Panc1 (cell line): ENCODE results near the gene GRAMD4. TPM values are rescaled to one million over a fixed set of nuclear protein-coding genes. Genes with fewer than 3 reads are reported as not detected.
A peak's percentile ranks its signal among the peaks of the same experiment; 100 is the strongest.

Experiments used
- ATAC-seq: fragments of 200-7000 bp; cut with Tn5 transposase; 2 replicates; pipeline ENCODE4 v1.9.1; 2020; ENCODE audit warnings: mild to moderate bottlenecking, moderate library complexity
- Bru-seq: library from RNA; stranded (reverse); fragments of 400-500 nt; gene quantifications from one replicate; lab custom pipeline; 2021; lab: Mats Ljungman, UMichigan
- BruChase-seq, 2 experiments: library from RNA; stranded (reverse); fragments of 400-500 nt; gene quantifications; one replicate each; lab custom pipeline; 2021; lab: Mats Ljungman, UMichigan
- BruUV-seq: library from RNA; stranded (reverse); fragments of 400-500 nt; replicated peaks from 2 replicates; lab custom pipeline; 2021; lab: Mats Ljungman, UMichigan
- CTCF ChIA-PET: fragments of 300-600 bp; sonication (Branson Sonifier 250); formaldehyde crosslinking; loops from one replicate; lab custom pipeline; 2022; ENCODE audit warnings: antibody characterized with exemption; lab: Charles Lee
- POLR2A ChIA-PET: fragments of 300-600 bp; sonication (Branson Sonifier 250); formaldehyde crosslinking; loops from one replicate; lab custom pipeline; 2022; ENCODE audit warnings: antibody characterized with exemption; lab: Charles Lee
- DNase-seq: peaks from one replicate; pipeline ENCODE4 v3.0.0-alpha.2; 2010; ENCODE audit warnings: low read depth, low spot score
- H3K27ac ChIP-seq: 2 replicates; pipeline ENCODE4 v1.5.1; 2011; ENCODE audit warnings: mild to moderate bottlenecking, low read length, inconsistent platforms
- H3K27me3 ChIP-seq: fragments of 200-500 bp; sonication (Bioruptor generic); 2 replicates; pipeline ENCODE4 v1.6.0; 2014; ENCODE audit warnings: low read length, inconsistent platforms; ENCODE audit not compliant: control insufficient read depth, insufficient read depth
- H3K36me3 ChIP-seq: fragments of 200-500 bp; sonication (Bioruptor generic); 2 replicates; pipeline ENCODE4 v1.5.1; 2014; ENCODE audit warnings: inconsistent platforms, mild to moderate bottlenecking, low read length, moderate library complexity; ENCODE audit not compliant: control insufficient read depth, insufficient read depth
- H3K4me1 ChIP-seq: 2 replicates; pipeline ENCODE4 v1.5.1; 2011; ENCODE audit warnings: inconsistent platforms, mild to moderate bottlenecking, low read length, moderate library complexity; ENCODE audit not compliant: control insufficient read depth, insufficient read depth
- H3K4me3 ChIP-seq, 2 experiments: 2 replicates each; pipeline ENCODE4 v1.5.1; 2011 to 2012; ENCODE audit warnings: low read depth in 2 of 2, low read length in 2 of 2, mild to moderate bottlenecking in 2 of 2, inconsistent platforms in 1 of 2, moderate library complexity in 1 of 2
- H3K9me3 ChIP-seq: fragments of 200-500 bp; sonication (Bioruptor generic); 2 replicates; pipeline ENCODE4 v1.5.1; 2014; ENCODE audit warnings: low read depth, mild to moderate bottlenecking, inconsistent platforms, low read length, moderate library complexity; ENCODE audit not compliant: control insufficient read depth, insufficient read depth
- CTCF ChIP-seq: fragments of 450-650 bp; IDR thresholded peaks from 2 replicates; pipeline ENCODE4 v1.5.1; 2017; ENCODE audit warnings: mild to moderate bottlenecking
- POLR2AphosphoS5 ChIP-seq: IDR thresholded peaks from 2 replicates; pipeline ENCODE4 v1.6.1; 2012; ENCODE audit warnings: mild to moderate bottlenecking, low read depth, low read length, moderate library complexity
- REST ChIP-seq, 2 experiments: IDR thresholded peaks; 2 replicates each; pipeline ENCODE4 v1.6.1; 2011 to 2012; ENCODE audit warnings: low read depth in 2 of 2, control low read depth in 1 of 2, low read length in 1 of 2, mild to moderate bottlenecking in 1 of 2, moderate library complexity in 1 of 2; ENCODE audit not compliant: insufficient read depth in 1 of 2
- SIN3A ChIP-seq: IDR thresholded peaks from 2 replicates; pipeline ENCODE4 v1.6.1; 2012; ENCODE audit warnings: low read depth, mild to moderate bottlenecking, low read length, moderate library complexity, borderline replicate concordance; ENCODE audit not compliant: insufficient read depth
- TCF7L2 ChIP-seq: IDR thresholded peaks from 2 replicates; pipeline ENCODE4 v1.6.1; 2011; ENCODE audit warnings: mild to moderate bottlenecking, low read depth, low read length, inconsistent platforms
- in situ Hi-C: cut with HindIII; loops from 2 replicates; pipeline ENCODE4 v1.10.0; 2016; ENCODE audit warnings: low sequenced_read_pairs, low pct_unique_long_range_greater_than_20kb
- intact Hi-C: fragments of 100-400 bp; cut with micrococcal nuclease; formaldehyde crosslinking; loops from one replicate; pipeline ENCODE4 v1.10.0; 2022; ENCODE audit not compliant: unreplicated experiment
- long read RNA-seq: library from polyadenylated mRNA; unstranded; transcript quantifications from one replicate; pipeline ENCODE4 v2.0.0, GENCODE V29; 2021; ENCODE audit not compliant: unreplicated experiment
- polyA plus RNA-seq: library from polyadenylated mRNA; unstranded; fragments of >200 nt; gene quantifications from one replicate; pipeline ENCODE4 v1.2.1, GENCODE V29; 2012; ENCODE audit warnings: missing spikeins; ENCODE audit not compliant: insufficient read length
- total RNA-seq: library from RNA; stranded (reverse); gene quantifications from one replicate; pipeline ENCODE4 v1.2.1, GENCODE V29; 2021; ENCODE audit not compliant: unreplicated experiment

GRAMD4 gene
- 30.8 TPM for total RNA-seq
- polyA plus RNA-seq = 21.2 TPM
- Bru-seq, nascent RNA = percentile 43 among the genes with signal in this experiment
- BruChase-seq, experiment 1, labeled RNA remaining after a 2-hour chase = percentile 50 among the genes with signal in this experiment
- percentile 56 among the genes with signal in this experiment for BruChase-seq, experiment 2, labeled RNA remaining after a 6-hour chase
- long read RNA-seq, partial matches to known transcripts = 23 of 53 reads
- long read RNA-seq, other reads (novel, unspliced or antisense) = 30 of 53 reads

GRCh38 chr22:46619830-46620501 is at the start of gene GRAMD4:
TSS of gene GRAMD4 (plus strand) at chr22:46620386. CDS start at chr22:46626800, 6,414 bp downstream.
- BruUV-seq = no TSS peak
- H3K27ac ChIP-seq = no peak within 1 kb of the TSS
- intact Hi-C loops = no loop called here

More at GRCh38 chr22:46619830-46620501, at the start of gene GRAMD4:
- H3K27me3 ChIP-seq = no peaks in the 10 kb centered on the region
- no peak for ATAC-seq
- in situ Hi-C loops = no loop called here
- DNase-seq = no peak
- H3K9me3 ChIP-seq = no peaks in the 10 kb centered on the region
- no peak for TF ChIP-seq SIN3A
- TF ChIP-seq TCF7L2 = no peak
- no peak for TF ChIP-seq REST (IDR thresholded peaks at IDR 0.05; ENCODE audit: insufficient read depth in 1 of 2, low read depth in 2 of 2, low read length in 1 of 2)
- TF ChIP-seq CTCF = no peak
- no peak for TF ChIP-seq POLR2AphosphoS5
- no peaks in the 10 kb centered on the region for H3K4me1 ChIP-seq
- H3K4me3 ChIP-seq = no peak within 1 kb of the TSS
- no peaks in the 10 kb centered on the region for H3K36me3 ChIP-seq
- CTCF ChIA-PET = no interaction called here
- POLR2A ChIA-PET = no interaction called here
